ENCODE data around the gene PRPF6.

PRPF6 gene

GRCh38 chr20:63934271-63935068 is 46.5 kb upstream of the PRPF6 start:
- no peak overlapping the region for H3K4me2 ChIP-seq (ENCODE audit: low read length, poor library complexity, severe bottlenecking)
- H3K36me3 ChIP-seq (ENCODE audit: control insufficient read depth in 1 of 2, insufficient read depth in 2 of 2, low read depth in 1 of 2, low read length in 2 of 2): peaks cover 74 to 87% of the 10 kb centered on the region in 2 experiments
- H2AK5ac ChIP-seq (ENCODE audit: low read length, severe bottlenecking): no peak overlapping the region
- no peak overlapping the region for H4K91ac ChIP-seq (ENCODE audit: low read length)
- H3K23ac ChIP-seq (ENCODE audit: low read length in 2 of 2): no peak overlapping the region
- no peak overlapping the region for H3K14ac ChIP-seq (ENCODE audit: low read length in 2 of 2)
- peak overlapping the region; percentile 63 for H3K27ac ChIP-seq (ENCODE audit: low read length, poor library complexity, severe bottlenecking)
- H3K9ac ChIP-seq (ENCODE audit: low read length): no peak overlapping the region
- no peaks in the 10 kb centered on the region for H3K27me3 ChIP-seq (ENCODE audit: control insufficient read depth in 1 of 2, insufficient read depth in 1 of 2, low read length in 2 of 2)
- WGBS: 87% methylated on average over 35 of the region's 37 CpGs
- no peak overlapping the region for H2BK120ac ChIP-seq (ENCODE audit: low read depth, low read length)
- no peak overlapping the region for H2AFZ ChIP-seq (ENCODE audit: low read depth, low read length)
- no peaks in the 10 kb centered on the region for H3K9me3 ChIP-seq (ENCODE audit: control insufficient read depth, low read length)
- no peak overlapping the region for H2BK5ac ChIP-seq (ENCODE audit: low read depth, low read length, poor library complexity, severe bottlenecking)
- no peak overlapping the region for H2BK12ac ChIP-seq (ENCODE audit: low read length in 2 of 2)
- peaks cover 34% of the 10 kb centered on the region for H3K4me1 ChIP-seq (ENCODE audit: control insufficient read depth, insufficient read depth, low read depth, low read length)
- H3K79me1 ChIP-seq (replicated peaks; ENCODE audit: low read length, poor library complexity, severe bottlenecking): peaks cover 44% of the 10 kb centered on the region
- no peak overlapping the region for H3K4ac ChIP-seq (ENCODE audit: low read depth in 1 of 2, low read length in 2 of 2)
- no peak for DNase-seq
- H3K4me3 ChIP-seq (ENCODE audit: insufficient read depth in 1 of 2, low read depth in 1 of 2, low read length in 2 of 2): no peak overlapping the region
- H2BK15ac ChIP-seq (ENCODE audit: low read depth, poor library complexity, severe bottlenecking): no peak overlapping the region
- no peak overlapping the region for H3K18ac ChIP-seq (ENCODE audit: low read depth in 1 of 2, low read length in 2 of 2)
- no peak overlapping the region for H4K8ac ChIP-seq (ENCODE audit: low read length)

DNA sequence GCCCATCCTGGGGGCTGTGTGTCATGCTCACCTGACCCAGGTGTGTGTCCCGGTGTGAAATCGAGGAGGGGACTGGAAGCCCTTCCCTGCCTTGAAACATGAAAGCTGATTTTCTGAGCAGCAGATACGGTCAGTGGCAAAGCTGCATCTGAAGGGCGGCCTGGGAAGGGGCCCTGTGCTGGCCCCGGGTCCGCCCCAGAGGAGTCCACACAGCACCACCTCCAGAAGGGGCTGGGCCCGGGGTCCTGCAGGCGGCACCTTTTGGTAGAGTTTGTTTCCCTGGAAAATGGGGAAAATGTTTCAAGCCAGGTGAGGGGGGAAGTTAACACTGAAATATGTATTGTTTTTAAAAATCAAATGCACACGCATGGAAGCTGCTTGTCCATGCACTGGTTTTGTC is 45.5 kb upstream of the PRPF6 start:
- no peak overlapping the region for H2BK120ac ChIP-seq (ENCODE audit: low read depth, low read length)
- no peak overlapping the region for H2BK12ac ChIP-seq (ENCODE audit: low read length in 2 of 2)
- H2BK15ac ChIP-seq (ENCODE audit: low read depth, poor library complexity, severe bottlenecking): no peak overlapping the region
- no peak for DNase-seq
- 97% methylated on average over 9 of the region's 9 CpGs for WGBS
- H3K27me3 ChIP-seq (ENCODE audit: control insufficient read depth in 1 of 2, insufficient read depth in 1 of 2, low read length in 2 of 2): no peaks in the 10 kb centered on the region
- peaks cover 42% of the 10 kb centered on the region for H3K79me1 ChIP-seq (replicated peaks; ENCODE audit: low read length, poor library complexity, severe bottlenecking)
- H3K36me3 ChIP-seq (ENCODE audit: control insufficient read depth in 1 of 2, insufficient read depth in 2 of 2, low read depth in 1 of 2, low read length in 2 of 2): peaks cover 76 to 88% of the 10 kb centered on the region in 2 experiments
- no peaks in the 10 kb centered on the region for H3K9me3 ChIP-seq (ENCODE audit: control insufficient read depth, low read length)
- H2BK5ac ChIP-seq (ENCODE audit: low read depth, low read length, poor library complexity, severe bottlenecking): no peak overlapping the region
- no peak overlapping the region for H2AFZ ChIP-seq (ENCODE audit: low read depth, low read length)
- H3K4ac ChIP-seq (ENCODE audit: low read depth in 1 of 2, low read length in 2 of 2): no peak overlapping the region
- H3K18ac ChIP-seq (ENCODE audit: low read depth in 1 of 2, low read length in 2 of 2): no peak overlapping the region
- no peak overlapping the region for H3K4me2 ChIP-seq (ENCODE audit: low read length, poor library complexity, severe bottlenecking)
- no peak overlapping the region for H3K4me3 ChIP-seq (ENCODE audit: insufficient read depth in 1 of 2, low read depth in 1 of 2, low read length in 2 of 2)
- H4K8ac ChIP-seq (ENCODE audit: low read length): no peak overlapping the region
- H3K23ac ChIP-seq (ENCODE audit: low read length in 2 of 2): no peak overlapping the region
- H3K4me1 ChIP-seq (ENCODE audit: control insufficient read depth, insufficient read depth, low read depth, low read length): peaks cover 32% of the 10 kb centered on the region
- no peak overlapping the region for H2AK5ac ChIP-seq (ENCODE audit: low read length, severe bottlenecking)
- peak overlapping the region; percentile 53 for H4K91ac ChIP-seq (ENCODE audit: low read length)
- no peak overlapping the region for H3K14ac ChIP-seq (ENCODE audit: low read length in 2 of 2)
- no peak overlapping the region for H3K9ac ChIP-seq (ENCODE audit: low read length)
- peak overlapping the region; percentile 25 for H3K27ac ChIP-seq (ENCODE audit: low read length, poor library complexity, severe bottlenecking)

- Histone ChIP-seq H3K14ac (ENCODE audit: low read length in 2 of 2) (no peak overlapping the region), H3K4ac (ENCODE audit: low read depth in 1 of 2, low read length in 2 of 2) (no peak overlapping the region), H2AFZ (ENCODE audit: low read depth, low read length) (no peak overlapping the region), H4K91ac (ENCODE audit: low read length) (no peak overlapping the region), H2BK5ac (ENCODE audit: low read depth, low read length, poor library complexity, severe bottlenecking) (no peak overlapping the region), H2BK15ac (ENCODE audit: low read depth, poor library complexity, severe bottlenecking) (no peak overlapping the region), H3K23ac (ENCODE audit: low read length in 2 of 2) (no peak overlapping the region), H2BK120ac (ENCODE audit: low read depth, low read length) (no peak overlapping the region), H3K27ac (ENCODE audit: low read length, poor library complexity, severe bottlenecking) (no peak overlapping the region), H3K18ac (ENCODE audit: low read depth in 1 of 2, low read length in 2 of 2) (no peak overlapping the region), H2BK12ac (ENCODE audit: low read length in 2 of 2) (no peak overlapping the region), H3K79me1 (replicated peaks; ENCODE audit: low read length, poor library complexity, severe bottlenecking) (peaks cover 33% of the 10 kb centered on the region), H3K27me3 (ENCODE audit: control insufficient read depth in 1 of 2, insufficient read depth in 1 of 2, low read length in 2 of 2) (no peaks in the 10 kb centered on the region), H3K9me3 (ENCODE audit: control insufficient read depth, low read length) (no peaks in the 10 kb centered on the region), H3K36me3 (ENCODE audit: control insufficient read depth in 1 of 2, insufficient read depth in 2 of 2, low read depth in 1 of 2, low read length in 2 of 2) (peaks cover 69 to 84% of the 10 kb centered on the region in 2 experiments), H3K4me2 (ENCODE audit: low read length, poor library complexity, severe bottlenecking) (no peak overlapping the region), H2AK5ac (ENCODE audit: low read length, severe bottlenecking) (no peak overlapping the region), H3K4me3 (ENCODE audit: insufficient read depth in 1 of 2, low read depth in 1 of 2, low read length in 2 of 2) (no peak overlapping the region), H3K9ac (ENCODE audit: low read length) (no peak overlapping the region), H4K8ac (ENCODE audit: low read length) (no peak overlapping the region), H3K4me1 (ENCODE audit: control insufficient read depth, insufficient read depth, low read depth, low read length) (peaks cover 35% of the 10 kb centered on the region)
- 93% methylated on average over 14 of the region's 14 CpGs for WGBS
- DNase-seq: no peak
Observed at GRCh38 chr20:63937596-63937995, 43.3 kb upstream of the PRPF6 start.

DNA sequence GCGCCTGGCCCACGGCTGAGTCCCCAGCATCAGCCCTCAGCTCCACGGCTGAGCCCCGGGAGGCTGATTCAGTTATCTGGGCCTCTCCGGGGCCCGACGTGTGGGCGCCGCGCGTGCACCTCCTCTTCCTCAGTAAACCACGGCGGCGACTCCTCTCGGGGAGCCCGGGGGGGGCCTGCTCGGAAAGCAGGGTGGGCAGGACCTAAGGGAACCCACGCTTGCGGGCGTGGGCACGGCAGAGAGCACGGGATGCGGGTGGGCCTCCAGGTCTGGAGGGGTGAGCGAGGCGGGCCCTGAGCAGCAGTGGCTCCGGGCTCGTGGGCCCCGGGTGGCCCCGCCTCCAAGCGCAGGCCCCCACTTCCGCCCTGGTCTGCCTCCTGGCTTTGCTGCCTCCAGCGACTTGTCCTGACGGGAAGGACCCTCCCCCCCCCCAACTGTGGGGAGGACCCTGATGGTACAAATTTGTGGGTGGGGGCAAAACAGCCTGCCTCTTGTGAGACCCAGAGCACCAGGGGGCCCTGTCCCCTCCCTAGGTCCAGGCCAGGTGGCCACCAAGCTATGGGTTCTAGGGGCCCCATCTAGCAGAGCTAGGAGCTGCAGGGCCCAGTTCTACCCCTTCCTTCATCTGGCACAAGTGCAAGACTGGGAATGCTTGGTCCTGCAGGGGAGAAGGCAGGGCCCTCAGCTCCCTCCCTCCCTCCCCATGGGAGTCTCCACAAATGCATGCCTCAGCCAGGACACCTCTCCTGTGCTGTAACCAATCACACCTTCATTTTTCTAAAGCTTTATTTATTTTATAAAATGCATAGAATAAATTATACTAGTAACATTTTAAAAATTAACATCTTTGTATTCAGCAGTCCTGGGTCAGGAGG is 41.6 kb upstream of the PRPF6 start:
- H3K4ac ChIP-seq (ENCODE audit: low read depth in 1 of 2, low read length in 2 of 2): no peak overlapping the region
- no peak overlapping the region for H2BK15ac ChIP-seq (ENCODE audit: low read depth, poor library complexity, severe bottlenecking)
- no peak overlapping the region for H2BK5ac ChIP-seq (ENCODE audit: low read depth, low read length, poor library complexity, severe bottlenecking)
- H4K8ac ChIP-seq (ENCODE audit: low read length): no peak overlapping the region
- H3K4me3 ChIP-seq (ENCODE audit: insufficient read depth in 1 of 2, low read depth in 1 of 2, low read length in 2 of 2): no peak overlapping the region
- no peaks in the 10 kb centered on the region for H3K9me3 ChIP-seq (ENCODE audit: control insufficient read depth, low read length)
- H2AFZ ChIP-seq (ENCODE audit: low read depth, low read length): no peak overlapping the region
- H3K4me2 ChIP-seq (ENCODE audit: low read length, poor library complexity, severe bottlenecking): no peak overlapping the region
- no peak overlapping the region for H3K27ac ChIP-seq (ENCODE audit: low read length, poor library complexity, severe bottlenecking)
- H3K9ac ChIP-seq (ENCODE audit: low read length): no peak overlapping the region
- no peaks in the 10 kb centered on the region for H3K27me3 ChIP-seq (ENCODE audit: control insufficient read depth in 1 of 2, insufficient read depth in 1 of 2, low read length in 2 of 2)
- WGBS: 76% methylated on average over 29 of the region's 33 CpGs
- peaks cover 73 to 85% of the 10 kb centered on the region in 2 experiments for H3K36me3 ChIP-seq (ENCODE audit: control insufficient read depth in 1 of 2, insufficient read depth in 2 of 2, low read depth in 1 of 2, low read length in 2 of 2)
- H2BK120ac ChIP-seq (ENCODE audit: low read depth, low read length): no peak overlapping the region
- peaks cover 29% of the 10 kb centered on the region for H3K79me1 ChIP-seq (replicated peaks; ENCODE audit: low read length, poor library complexity, severe bottlenecking)
- H4K91ac ChIP-seq (ENCODE audit: low read length): peak overlapping the region; percentile 28
- no peak overlapping the region for H2AK5ac ChIP-seq (ENCODE audit: low read length, severe bottlenecking)
- no peak overlapping the region for H3K18ac ChIP-seq (ENCODE audit: low read depth in 1 of 2, low read length in 2 of 2)
- peaks cover 24% of the 10 kb centered on the region for H3K4me1 ChIP-seq (ENCODE audit: control insufficient read depth, insufficient read depth, low read depth, low read length)
- H3K14ac ChIP-seq (ENCODE audit: low read length in 2 of 2): no peak overlapping the region
- no peak overlapping the region for H3K23ac ChIP-seq (ENCODE audit: low read length in 2 of 2)
- no peak for DNase-seq
- H2BK12ac ChIP-seq (ENCODE audit: low read length in 2 of 2): no peak overlapping the region

All from mesenchymal stem cell (in vitro differentiated cells and primary cell).